Activated CD8-positive, alpha-beta T cell treated with anti-CD3 and anti-CD28 coated beads for 36 hours (primary cell): ENCODE data around the gene AKIP1. TPM values are rescaled to one million over a fixed set of nuclear protein-coding genes. Genes with fewer than 3 reads are reported as not detected.

ENCODE experiments used
- ATAC-seq: fragments of 200-7000 bp; cut with Tn5 transposase; one replicate; pipeline ENCODE4 v1.10.0; 2021; ENCODE audit warnings: mild to moderate bottlenecking, moderate library complexity
- CTCF ChIA-PET: fragments of 350-600 bp; sonication (Branson Sonifier 250); formaldehyde crosslinking; loops from one replicate; lab custom pipeline; 2021; ENCODE audit warnings: antibody characterized with exemption; lab: Charles Lee
- POLR2A ChIA-PET: fragments of 350-600 bp; sonication (Branson Sonifier 250); formaldehyde crosslinking; loops from one replicate; lab custom pipeline; 2021; ENCODE audit warnings: antibody characterized with exemption; lab: Charles Lee
- DNase-seq: peaks from one replicate; pipeline ENCODE4 v3.0.0-alpha.2; 2020
- H3K27ac Mint-ChIP-seq: one replicate; pipeline ENCODE4 v1.8.0; 2021; ENCODE audit warnings: mild to moderate bottlenecking, mixed read lengths
- H3K27me3 Mint-ChIP-seq: one replicate; pipeline ENCODE4 v1.8.0; 2021; ENCODE audit warnings: mixed read lengths
- H3K36me3 Mint-ChIP-seq: one replicate; pipeline ENCODE4 v1.8.0; 2021; ENCODE audit warnings: low read depth, mixed read lengths
- H3K4me1 Mint-ChIP-seq: one replicate; pipeline ENCODE4 v1.8.0; 2021; ENCODE audit warnings: low read depth, mixed read lengths
- H3K4me3 Mint-ChIP-seq: one replicate; pipeline ENCODE4 v1.8.0; 2021; ENCODE audit warnings: mild to moderate bottlenecking, moderate library complexity, mixed read lengths
- H3K9me3 Mint-ChIP-seq: one replicate; pipeline ENCODE4 v1.8.0; 2021; ENCODE audit warnings: mixed read lengths
- CTCF ChIP-seq: fragments of 200-600 bp; IDR thresholded peaks from one replicate; pipeline ENCODE4 v1.8.0; 2022; ENCODE audit warnings: antibody characterized with exemption, mild to moderate bottlenecking
- intact Hi-C: fragments of 100-400 bp; cut with micrococcal nuclease; formaldehyde crosslinking; loops from one replicate; pipeline ENCODE4 v1.10.0; 2022
- total RNA-seq, 2 experiments: library from RNA; stranded (reverse); gene quantifications; one replicate each; pipeline ENCODE4 v1.2.3, GENCODE V29; 2021

The AKIP1 gene
- total RNA-seq, 2 experiments from 2014 or later = 27.8 to 28.2 TPM

DNA sequence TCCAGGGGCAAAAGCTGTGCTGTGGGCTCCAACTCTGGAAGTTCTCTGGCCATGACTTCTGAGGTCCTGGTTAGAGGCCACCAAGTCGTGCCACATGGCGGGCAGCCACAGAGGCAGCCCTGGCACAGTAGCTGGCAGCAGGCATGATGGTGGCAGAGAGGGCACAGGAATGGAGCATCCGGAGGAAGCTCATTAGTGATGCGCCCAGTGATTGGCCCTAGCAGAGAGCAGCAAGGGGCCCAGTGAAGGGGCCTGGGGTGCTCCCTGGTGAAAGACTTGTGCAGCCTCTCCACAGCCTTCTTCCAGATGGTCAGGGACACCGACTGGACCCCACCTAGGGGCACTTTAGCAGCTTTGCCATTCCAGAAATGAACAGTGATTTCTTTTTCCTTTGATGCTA, 14.7 kb downstream of the AKIP1 start:
- POLR2A ChIA-PET = no interaction called here

DNA sequence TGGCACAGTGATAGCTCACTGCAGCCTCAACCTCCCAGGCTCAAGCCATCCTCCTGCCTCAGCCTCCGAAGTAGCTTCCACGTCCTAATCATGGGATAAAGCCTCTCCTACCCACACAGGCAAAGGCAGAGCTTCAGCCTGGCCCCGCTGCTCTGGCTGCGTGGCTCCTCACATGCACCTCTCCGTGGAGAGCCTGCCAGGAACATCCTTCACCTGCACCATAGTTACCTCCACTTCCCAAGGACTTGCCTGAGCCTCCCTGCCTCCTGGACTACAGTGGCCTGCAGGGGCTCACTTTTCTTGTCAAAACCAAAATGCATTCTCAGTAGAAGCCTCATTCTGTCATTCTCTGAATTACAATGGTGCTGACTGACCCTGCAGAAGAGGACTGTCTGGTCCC, 15.2 kb downstream of the AKIP1 start:
- no peaks in the 10 kb centered on the region for H3K9me3 Mint-ChIP-seq
- ATAC-seq = no peak
- intact Hi-C loops = no loop called here
- H3K27me3 Mint-ChIP-seq = no peaks in the 10 kb centered on the region
- DNase-seq = no peak
- ChIA-PET CTCF (interaction anchor here (0.6 to 1.1 kb wide), 2 partner anchors 11 to 32 kb away, joined by 3 to 5 read pairs; no protein-coding TSS in a partner anchor), POLR2A (no interaction called here)
- no peak for TF ChIP-seq CTCF
- no peaks in the 10 kb centered on the region for H3K4me1 Mint-ChIP-seq
- H3K4me3 Mint-ChIP-seq = no peak overlapping the region
- no peak overlapping the region for H3K27ac Mint-ChIP-seq
- H3K36me3 Mint-ChIP-seq = peaks cover 12% of the 10 kb centered on the region

More for the DNA sequence above, 14.7 kb downstream of the AKIP1 start:
- Mint-ChIP-seq H3K4me1 (no peaks in the 10 kb centered on the region), H3K9me3 (no peaks in the 10 kb centered on the region), H3K36me3 (peaks cover 12% of the 10 kb centered on the region), H3K4me3 (no peak overlapping the region), H3K27me3 (no peaks in the 10 kb centered on the region), H3K27ac (no peak overlapping the region)
- DNase-seq (no peak), ATAC-seq (no peak)
- TF ChIP-seq CTCF = no peak
- CTCF ChIA-PET = interaction anchor here (1.1 kb wide), 1 partner anchor 11 kb away, joined by 5 read pairs; no protein-coding TSS in a partner anchor
- intact Hi-C loops = no loop called here

GRCh38 chr11:8927233-8927632, 16.2 kb downstream of the AKIP1 start:
- TF ChIP-seq CTCF = no peak
- ChIA-PET POLR2A (no interaction called here), CTCF (no interaction called here)
- peaks cover 9% of the 10 kb centered on the region for H3K36me3 Mint-ChIP-seq
- ATAC-seq = no peak
- no peaks in the 10 kb centered on the region for H3K9me3 Mint-ChIP-seq
- no peak overlapping the region for H3K4me3 Mint-ChIP-seq
- no peak for DNase-seq
- intact Hi-C loops = no loop called here
- no peaks in the 10 kb centered on the region for H3K27me3 Mint-ChIP-seq
- no peak overlapping the region for H3K27ac Mint-ChIP-seq
- no peaks in the 10 kb centered on the region for H3K4me1 Mint-ChIP-seq

DNA sequence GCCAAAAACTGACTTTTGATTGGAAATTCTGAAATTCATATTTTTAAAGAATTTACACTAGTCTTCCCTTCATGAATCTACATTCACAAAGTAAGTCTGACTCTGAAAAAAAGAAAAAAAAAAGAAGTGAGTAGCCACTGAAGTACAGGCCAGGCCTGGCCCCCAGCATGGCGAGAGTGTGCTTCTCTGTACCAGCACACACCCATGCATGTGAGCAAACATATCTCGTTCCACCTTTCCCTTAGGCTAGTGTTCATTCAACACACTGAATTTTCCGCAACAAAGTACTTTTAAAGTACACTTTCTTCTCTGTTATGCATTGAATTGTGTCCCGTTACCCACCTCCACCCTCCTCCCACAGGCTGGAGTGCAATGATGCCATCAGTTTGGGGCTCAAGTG, 17.2 kb downstream of the AKIP1 start:
- Mint-ChIP-seq H3K4me3 (no peak overlapping the region), H3K27me3 (no peaks in the 10 kb centered on the region), H3K27ac (no peak overlapping the region), H3K9me3 (no peaks in the 10 kb centered on the region), H3K36me3 (peaks cover 3% of the 10 kb centered on the region), H3K4me1 (no peaks in the 10 kb centered on the region)
- DNase-seq (no peak), ATAC-seq (no peak)
- CTCF ChIA-PET = no interaction called here
- no peak for TF ChIP-seq CTCF
- intact Hi-C loops = no loop called here
- POLR2A ChIA-PET = no interaction called here

GRCh38 chr11:8928981-8929615, 18.1 kb downstream of the AKIP1 start:
- ChIA-PET POLR2A (no interaction called here), CTCF (no interaction called here)
- Mint-ChIP-seq H3K36me3 (peaks cover 3% of the 10 kb centered on the region), H3K4me1 (no peaks in the 10 kb centered on the region), H3K27me3 (no peaks in the 10 kb centered on the region), H3K4me3 (no peak overlapping the region), H3K27ac (no peak overlapping the region), H3K9me3 (no peaks in the 10 kb centered on the region)
- DNase-seq = no peak
- ATAC-seq = no peak
- TF ChIP-seq CTCF = no peak
- intact Hi-C loops = no loop called here
